Loucy (cell line): ENCODE results near the gene AUH.
"Not testable (repeated sequence)": the region's sequence is repeated elsewhere in the genome, so short reads cannot be mapped to it uniquely, and the experiment has no call there.

ENCODE experiments used
- H2AFZ ChIP-seq: fragments of 200-600 bp; sonication (generic); 2 replicates; pipeline ENCODE4 v1.6.0; 2016; ENCODE audit warnings: antibody characterized with exemption, mild to moderate bottlenecking, low read length, moderate library complexity
- H3F3A ChIP-seq: fragments of 200-600 bp; 2 replicates; pipeline ENCODE4 v1.6.0; 2016; ENCODE audit warnings: antibody characterized with exemption, low read depth, mild to moderate bottlenecking
- H3K27me3 ChIP-seq: fragments of 200-600 bp; sonication (generic); 2 replicates; pipeline ENCODE4 v1.6.1; 2014; ENCODE audit warnings: low read length, mild to moderate bottlenecking; ENCODE audit not compliant: insufficient read depth, poor library complexity, severe bottlenecking
- H3K36me3 ChIP-seq: fragments of 200-600 bp; sonication (generic); 2 replicates; pipeline ENCODE4 v1.6.1; 2016; ENCODE audit warnings: low read length; ENCODE audit not compliant: insufficient read depth
- H3K4me1 ChIP-seq: fragments of 200-600 bp; sonication (generic); 2 replicates; pipeline ENCODE4 v1.5.1; 2014; ENCODE audit warnings: low read length, mild to moderate bottlenecking; ENCODE audit not compliant: insufficient read depth, poor library complexity, severe bottlenecking
- H3K4me2 ChIP-seq: fragments of 200-600 bp; sonication (generic); 2 replicates; pipeline ENCODE4 v1.6.0; 2014; ENCODE audit warnings: antibody characterized with exemption, low read length, low read depth, mild to moderate bottlenecking; ENCODE audit not compliant: poor library complexity, severe bottlenecking
- H3K4me3 ChIP-seq: fragments of 200-600 bp; sonication (generic); 2 replicates; pipeline ENCODE4 v1.5.1; 2014; ENCODE audit warnings: low read length, mild to moderate bottlenecking, mixed read lengths; ENCODE audit not compliant: poor library complexity, severe bottlenecking
- H3K79me2 ChIP-seq: fragments of 200-600 bp; sonication (generic); 2 replicates; pipeline ENCODE4 v1.6.1; 2014; ENCODE audit warnings: low read length; ENCODE audit not compliant: insufficient read depth
- H3K9ac ChIP-seq: fragments of 200-600 bp; sonication (generic); 2 replicates; pipeline ENCODE4 v1.6.0; 2014; ENCODE audit warnings: mild to moderate bottlenecking, low read depth, low read length, moderate library complexity; ENCODE audit not compliant: poor library complexity, severe bottlenecking
- H3K9me2 ChIP-seq: fragments of 200-600 bp; sonication (generic); replicated peaks from 2 replicates; pipeline ENCODE4 v1.6.1; 2016; ENCODE audit warnings: low read depth, low read length, mixed read lengths
- H3K9me3 ChIP-seq: fragments of 200-600 bp; sonication (generic); 2 replicates; pipeline ENCODE4 v1.6.1; 2014; ENCODE audit warnings: mild to moderate bottlenecking, antibody characterized with exemption, low read length, low read depth; ENCODE audit not compliant: insufficient read depth
- H4K20me1 ChIP-seq: fragments of 200-600 bp; sonication (generic); 2 replicates; pipeline ENCODE4 v1.6.0; 2014; ENCODE audit warnings: antibody characterized with exemption, low read length, mild to moderate bottlenecking; ENCODE audit not compliant: insufficient read depth, poor library complexity, severe bottlenecking
- CTCF ChIP-seq: fragments of 200-600 bp; sonication (generic); conservative IDR thresholded peaks from 2 replicates; pipeline ENCODE4 v1.5.1; 2014; ENCODE audit warnings: mild to moderate bottlenecking, antibody characterized with exemption, low read length
- EZH2phosphoT487 ChIP-seq: fragments of 200-600 bp; IDR thresholded peaks from 2 replicates; pipeline ENCODE4 v1.6.1; 2018; ENCODE audit warnings: antibody characterized with exemption, mild to moderate bottlenecking, moderate library complexity, borderline replicate concordance

AUH gene

GRCh38 chr9:91376239-91376638 lies 14.5 kb upstream of the AUH start:
- H3K9ac ChIP-seq, result no peak overlapping the region
- H3K9me3 ChIP-seq, result peaks cover 11% of the 10 kb centered on the region; the same call in 1 of the 2 replicates
- no peak overlapping the region for H3K4me3 ChIP-seq
- H3K4me2 ChIP-seq, result no peak overlapping the region
- no peaks in the 10 kb centered on the region for H3K79me2 ChIP-seq
- no peaks in the 10 kb centered on the region for H3K9me2 ChIP-seq
- no peaks in the 10 kb centered on the region for H4K20me1 ChIP-seq
- H2AFZ ChIP-seq, result no peak overlapping the region
- no peaks in the 10 kb centered on the region for H3K4me1 ChIP-seq
- no peaks in the 10 kb centered on the region for H3F3A ChIP-seq
- H3K36me3 ChIP-seq, result no peaks in the 10 kb centered on the region
- no peaks in the 10 kb centered on the region for H3K27me3 ChIP-seq
- TF ChIP-seq CTCF (no peak), EZH2phosphoT487 (no peak)

GRCh38 chr9:91374939-91375338 lies 13.2 kb upstream of the AUH start:
- H3K4me1 ChIP-seq, result no peaks in the 10 kb centered on the region
- no peaks in the 10 kb centered on the region for H3F3A ChIP-seq
- no peak for TF ChIP-seq CTCF
- TF ChIP-seq EZH2phosphoT487, result no peak
- H3K9ac ChIP-seq, result no peak overlapping the region
- peaks cover 11% of the 10 kb centered on the region; the same call in 1 of the 2 replicates for H3K9me3 ChIP-seq
- H2AFZ ChIP-seq, result no peak overlapping the region
- no peaks in the 10 kb centered on the region for H3K27me3 ChIP-seq
- no peaks in the 10 kb centered on the region for H4K20me1 ChIP-seq
- H3K79me2 ChIP-seq, result no peaks in the 10 kb centered on the region
- H3K4me2 ChIP-seq, result no peak overlapping the region
- no peak overlapping the region for H3K4me3 ChIP-seq
- H3K9me2 ChIP-seq, result no peaks in the 10 kb centered on the region
- H3K36me3 ChIP-seq, result no peaks in the 10 kb centered on the region

- Histone ChIP-seq H3K4me1 (no peaks in the 10 kb centered on the region), H3K27me3 (no peaks in the 10 kb centered on the region), H3K36me3 (no peaks in the 10 kb centered on the region), H3K4me2 (no peak overlapping the region), H3K9me2 (no peaks in the 10 kb centered on the region), H3K4me3 (no peak overlapping the region), H3K79me2 (no peaks in the 10 kb centered on the region), H3K9me3 (no peaks in the 10 kb centered on the region), H3K9ac (no peak overlapping the region), H3F3A (no peaks in the 10 kb centered on the region), H4K20me1 (no peaks in the 10 kb centered on the region), H2AFZ (no peak overlapping the region)
- TF ChIP-seq EZH2phosphoT487 (no peak), CTCF (no peak)
These were observed 10.2 kb upstream of the AUH start for GRCh38 chr9:91371894-91372293.

- not testable (repeated sequence) for H3K4me3 ChIP-seq, H2AFZ ChIP-seq, H3K27me3 ChIP-seq, H3K4me1 ChIP-seq, H4K20me1 ChIP-seq, H3K9me3 ChIP-seq, H3K4me2 ChIP-seq, H3F3A ChIP-seq, H3K9me2 ChIP-seq, H3K9ac ChIP-seq, H3K36me3 ChIP-seq, H3K79me2 ChIP-seq
These were observed 8.3 kb upstream of the AUH start for GRCh38 chr9:91370006-91370405.
